Mesodermal cell (in vitro differentiated cells): ENCODE results near the gene PPP1R17. TPM values are rescaled to one million over a fixed set of nuclear protein-coding genes. Genes with fewer than 3 reads are reported as not detected.

ENCODE experiments used
- H3K27ac ChIP-seq: 2 replicates; pipeline ENCODE4 v1.7.0; 2013; ENCODE audit warnings: mild to moderate bottlenecking, low read depth, low read length, moderate library complexity; ENCODE audit not compliant: severe bottlenecking
- H3K36me3 ChIP-seq: 2 replicates; pipeline ENCODE4 v1.7.1; 2013; ENCODE audit warnings: mild to moderate bottlenecking, low read length, moderate library complexity; ENCODE audit not compliant: control insufficient read depth, insufficient read depth
- H3K4me1 ChIP-seq: one replicate; pipeline ENCODE4 v1.7.1; 2013; ENCODE audit warnings: mild to moderate bottlenecking, low read length; ENCODE audit not compliant: insufficient read depth, control insufficient read depth, poor library complexity, severe bottlenecking
- H3K4me3 ChIP-seq: 2 replicates; pipeline ENCODE4 v1.7.0; 2013; ENCODE audit warnings: low read length, control low read depth, mild to moderate bottlenecking; ENCODE audit not compliant: insufficient read depth, poor library complexity, severe bottlenecking; ENCODE audit errors: extremely low read depth
- H3K9me3 ChIP-seq: 2 replicates; pipeline ENCODE4 v1.7.1; 2013; ENCODE audit warnings: mild to moderate bottlenecking, low read length, moderate library complexity; ENCODE audit not compliant: control insufficient read depth
- WGBS, 2 experiments: methylation state at CpG; one replicate each; pipeline ENCODE4 v1.1.5; 2013; ENCODE audit warnings: missing lambda C conversion rate in 2 of 2; ENCODE audit not compliant: insufficient coverage in 2 of 2; 5-methylcytosine and 5-hydroxymethylcytosine counted together
- polyA plus RNA-seq, 2 experiments: library from polyadenylated mRNA; stranded (reverse); fragments of 50-300 nt; gene quantifications; one replicate each; pipeline ENCODE4 v1.2.3, GENCODE V29; 2013

Gene PPP1R17
- 0.77 TPM for polyA plus RNA-seq (2013, experiment 1 of 2)
- polyA plus RNA-seq (2013, experiment 2 of 2): 0.51 TPM

DNA sequence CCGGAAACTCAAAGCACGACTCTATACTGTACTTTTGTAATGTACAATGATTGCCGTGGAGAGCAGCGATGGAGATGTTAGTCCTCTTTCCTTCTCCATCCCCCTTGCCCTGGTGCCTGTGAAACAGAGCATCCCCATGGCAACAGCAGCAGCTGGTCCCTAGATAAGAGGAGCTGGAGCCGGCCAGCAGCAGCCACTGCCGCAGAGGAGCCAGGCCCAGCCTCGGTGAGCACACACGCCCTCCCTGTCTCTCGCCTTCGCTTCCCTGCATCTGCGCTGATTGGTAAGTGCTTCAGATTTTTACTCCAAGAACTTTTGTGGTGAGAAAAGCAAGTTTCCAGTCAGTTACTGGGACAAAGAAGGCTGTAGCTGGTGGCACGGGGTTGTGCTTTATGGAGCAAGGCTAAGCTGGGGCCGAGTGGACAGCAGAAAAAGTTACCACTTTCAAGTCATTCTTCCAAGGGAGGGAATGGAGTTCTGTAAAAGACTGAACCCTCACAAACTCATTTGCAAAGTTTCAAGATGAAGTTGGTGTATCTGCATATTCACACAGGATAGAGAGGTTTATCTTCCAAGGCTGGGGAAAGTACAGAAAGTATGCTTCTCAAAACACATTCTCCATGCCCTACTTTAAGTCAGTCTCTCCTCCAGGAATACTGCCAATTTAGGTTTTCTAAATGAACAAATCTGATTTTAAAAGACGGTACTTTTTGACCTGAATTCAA is at the start of gene PPP1R17:
Gene PPP1R17 (plus strand): TSS at position 192 of the 725 bp plus-strand sequence. CDS start 5,227 bp downstream, outside the sequence.
- no peak within 1 kb of the TSS for H3K27ac ChIP-seq
- no peak within 1 kb of the TSS for H3K4me3 ChIP-seq
- no peaks in the 10 kb centered on the region for H3K4me1 ChIP-seq
- no peaks in the 10 kb centered on the region for H3K36me3 ChIP-seq
- no peaks in the 10 kb centered on the region for H3K9me3 ChIP-seq
- WGBS, 2 experiments: 52 to 57% methylated on average over 8 to 11 of the region's 14 CpGs

DNA sequence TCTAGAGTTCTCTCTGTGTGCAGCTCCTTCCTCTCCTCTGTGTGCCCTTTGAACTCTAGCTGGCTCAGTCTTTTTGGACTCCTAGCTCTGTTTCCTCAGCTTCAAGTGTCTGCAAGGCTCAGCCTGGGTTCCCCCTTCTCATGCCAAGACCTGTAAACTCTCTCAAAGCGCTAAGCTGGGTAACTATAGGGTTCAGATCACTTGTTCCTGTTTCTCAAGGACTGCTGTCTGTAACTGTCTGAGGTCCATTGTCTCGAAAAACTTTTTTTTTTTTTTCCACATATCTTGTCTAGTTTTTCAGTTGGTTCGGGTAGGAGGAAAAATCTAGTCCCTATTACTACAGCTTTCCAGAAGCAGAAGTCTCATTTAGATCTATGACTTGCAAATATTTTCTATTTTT is 46.6 kb upstream of the PPP1R17 start:
- no peak overlapping the region for H3K4me3 ChIP-seq
- no peak overlapping the region for H3K27ac ChIP-seq
- no peaks in the 10 kb centered on the region for H3K36me3 ChIP-seq
- no peaks in the 10 kb centered on the region for H3K4me1 ChIP-seq
- H3K9me3 ChIP-seq: no peaks in the 10 kb centered on the region
- 93% methylated on average over 3 of the region's 3 CpGs; no CpG with 5 or more reads in 1 of the 2 experiments for WGBS, 2 experiments

DNA sequence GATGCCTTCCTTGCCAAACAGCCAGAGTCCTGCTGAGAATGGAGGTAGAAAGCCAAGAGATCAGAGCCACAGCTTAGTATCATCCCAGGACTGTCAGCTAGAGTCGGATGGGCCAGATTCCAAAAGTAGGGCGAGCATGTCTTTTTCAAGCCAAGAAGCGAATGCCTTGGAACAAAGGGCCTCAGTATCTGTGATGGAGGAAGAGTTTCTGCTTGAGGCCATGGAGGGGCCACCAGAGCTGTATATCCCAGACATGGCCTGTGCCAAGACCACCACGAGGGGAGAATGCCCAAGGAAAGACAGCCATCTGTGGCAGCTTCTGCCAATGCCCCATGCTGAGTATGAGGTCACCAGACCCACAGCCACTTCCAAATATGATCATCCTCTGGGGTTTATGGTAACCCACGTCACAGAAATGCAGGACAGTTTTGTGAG is 44.3 kb upstream of the PPP1R17 start:
- Histone ChIP-seq H3K4me1 (no peaks in the 10 kb centered on the region), H3K9me3 (no peaks in the 10 kb centered on the region), H3K27ac (no peak overlapping the region), H3K36me3 (no peaks in the 10 kb centered on the region), H3K4me3 (no peak overlapping the region)
- WGBS, 2 experiments: 47 to 60% methylated on average over 3 of the region's 5 CpGs

DNA sequence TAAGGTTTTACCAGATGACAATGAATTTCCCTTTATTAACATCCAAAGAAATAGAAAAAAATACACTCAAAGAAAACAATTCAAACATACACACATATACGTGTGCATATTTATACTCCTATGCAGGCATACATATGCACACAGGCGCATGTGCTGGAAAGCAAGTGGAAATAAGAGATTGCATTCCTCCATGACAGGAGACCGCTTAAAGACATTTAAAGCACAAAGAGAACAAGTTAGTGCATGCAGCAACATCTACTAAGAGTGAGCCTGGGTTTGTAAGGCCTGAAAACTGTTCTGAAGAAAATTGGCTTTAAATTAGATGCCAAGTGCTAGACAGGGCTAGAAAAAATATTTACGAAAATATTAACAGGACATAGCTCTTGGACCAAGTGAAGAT is 40.1 kb upstream of the PPP1R17 start:
- no peaks in the 10 kb centered on the region for H3K9me3 ChIP-seq
- H3K36me3 ChIP-seq: no peaks in the 10 kb centered on the region
- no peak overlapping the region for H3K4me3 ChIP-seq
- WGBS, 2 experiments: 91 to 97% methylated on average over 3 to 4 of the region's 4 CpGs
- no peak overlapping the region for H3K27ac ChIP-seq
- H3K4me1 ChIP-seq: no peaks in the 10 kb centered on the region

DNA sequence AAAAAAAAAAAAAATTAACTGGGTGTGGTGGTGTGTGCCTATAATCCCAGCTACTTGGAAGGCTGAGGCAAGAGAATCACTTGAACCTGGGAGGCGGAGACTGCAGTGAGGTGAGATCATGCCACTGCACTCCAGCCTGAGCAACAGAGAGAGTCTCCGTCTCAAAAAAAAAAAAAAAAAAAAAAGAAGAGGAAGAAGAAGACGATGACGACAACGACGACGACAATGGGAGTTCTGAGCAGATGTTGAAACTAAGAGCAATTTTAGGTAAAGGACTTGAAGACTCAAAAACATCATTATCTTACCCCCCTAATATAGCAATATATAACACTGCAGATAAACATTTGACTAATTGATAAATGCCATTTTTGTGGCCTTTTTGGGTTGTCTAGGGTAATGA is 39.5 kb upstream of the PPP1R17 start:
- Histone ChIP-seq H3K4me1 (no peaks in the 10 kb centered on the region), H3K9me3 (no peaks in the 10 kb centered on the region), H3K27ac (no peak overlapping the region), H3K36me3 (no peaks in the 10 kb centered on the region), H3K4me3 (no peak overlapping the region)
- WGBS, 2 experiments: no CpG with 5 or more reads among the region's 7 CpGs

DNA sequence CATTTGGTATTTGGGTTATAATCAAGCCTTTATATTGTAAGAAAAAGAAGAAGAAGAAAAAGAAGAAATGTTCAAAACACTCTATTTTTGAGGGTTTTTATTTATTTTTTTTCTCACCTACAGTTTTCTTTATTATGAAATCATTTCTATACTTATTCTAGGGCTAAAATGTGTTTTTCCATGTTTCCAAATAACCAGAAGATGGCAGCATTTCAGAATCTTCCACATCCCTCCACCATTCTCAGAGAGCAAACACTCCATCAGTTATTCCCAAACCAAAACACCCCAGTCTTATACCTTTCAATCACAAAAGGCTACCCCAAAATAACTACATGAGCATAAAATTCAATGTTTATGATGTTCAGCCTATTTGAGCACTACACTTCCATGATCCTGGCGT is 38.7 kb upstream of the PPP1R17 start:
- H3K4me3 ChIP-seq: no peak overlapping the region
- 89% methylated on average over 1 of the region's 1 CpG; no CpG with 5 or more reads in 1 of the 2 experiments for WGBS, 2 experiments
- H3K9me3 ChIP-seq: no peaks in the 10 kb centered on the region
- no peak overlapping the region for H3K27ac ChIP-seq
- no peaks in the 10 kb centered on the region for H3K4me1 ChIP-seq
- H3K36me3 ChIP-seq: no peaks in the 10 kb centered on the region

DNA sequence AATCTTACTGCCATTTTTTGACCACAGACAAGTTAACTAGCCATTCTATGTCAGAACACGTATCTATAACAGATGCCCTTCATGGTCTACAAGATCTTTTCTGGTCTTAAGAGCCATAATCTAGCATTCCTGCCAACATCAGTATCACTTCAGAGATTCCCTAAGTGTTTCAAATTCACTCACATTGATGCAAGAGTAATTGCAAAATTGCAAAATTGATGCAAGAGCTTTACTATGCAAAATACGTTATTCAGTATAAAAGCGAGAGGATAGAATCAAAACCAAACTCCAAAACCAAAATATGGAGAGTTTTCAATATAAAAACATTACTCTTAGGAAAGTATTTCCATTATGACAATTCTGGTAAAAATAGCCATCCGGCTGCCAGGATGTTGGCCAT is 38.1 kb upstream of the PPP1R17 start:
- Histone ChIP-seq H3K36me3 (no peaks in the 10 kb centered on the region), H3K4me1 (no peaks in the 10 kb centered on the region), H3K4me3 (no peak overlapping the region), H3K9me3 (no peaks in the 10 kb centered on the region), H3K27ac (no peak overlapping the region)
- 100% methylated on average over 1 of the region's 4 CpGs for WGBS, 2 experiments

DNA sequence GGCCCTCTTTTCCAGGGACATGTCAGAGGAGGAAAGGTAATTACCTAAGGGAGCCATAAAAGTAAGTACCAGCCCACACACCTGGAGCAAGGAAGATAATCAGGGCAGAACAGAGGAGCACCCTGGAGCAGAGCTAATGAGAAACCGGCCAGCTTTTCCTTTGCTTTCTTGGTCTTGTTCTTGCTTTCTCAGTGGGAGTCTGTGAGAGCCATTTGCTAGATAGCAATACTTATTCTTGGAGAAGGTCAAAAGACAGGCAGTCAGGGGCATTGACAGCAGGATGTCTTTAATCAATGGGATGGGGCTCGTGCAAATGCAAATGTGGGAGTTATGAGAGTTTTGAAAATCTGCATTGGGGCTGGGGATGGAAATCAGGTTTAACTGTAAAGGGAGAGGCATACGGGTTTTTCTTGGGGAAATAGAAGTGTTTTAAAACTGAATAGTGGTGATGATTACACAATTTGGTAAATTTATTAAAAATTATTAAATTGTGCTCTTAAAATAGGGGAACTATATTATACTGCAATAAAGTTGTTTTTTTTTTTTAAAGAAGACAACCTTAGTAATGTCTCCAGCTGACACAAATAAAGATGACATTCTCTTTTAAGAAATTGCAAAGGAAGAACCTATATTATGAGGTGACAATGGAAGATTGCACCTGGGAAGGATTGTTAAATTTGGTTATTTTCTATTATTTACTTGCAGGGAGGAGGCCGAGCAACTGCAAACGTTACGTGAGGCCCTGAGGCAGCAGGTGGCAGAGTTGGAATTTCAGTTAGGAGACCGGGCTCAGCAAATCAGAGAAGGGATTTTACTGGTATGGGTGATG is 35.6 kb upstream of the PPP1R17 start:
- H3K9me3 ChIP-seq: no peaks in the 10 kb centered on the region
- H3K4me1 ChIP-seq: no peaks in the 10 kb centered on the region
- no peak overlapping the region for H3K27ac ChIP-seq
- H3K4me3 ChIP-seq: no peak overlapping the region
- no peaks in the 10 kb centered on the region for H3K36me3 ChIP-seq
- 27 to 30% methylated on average over 4 to 6 of the region's 7 CpGs for WGBS, 2 experiments

DNA sequence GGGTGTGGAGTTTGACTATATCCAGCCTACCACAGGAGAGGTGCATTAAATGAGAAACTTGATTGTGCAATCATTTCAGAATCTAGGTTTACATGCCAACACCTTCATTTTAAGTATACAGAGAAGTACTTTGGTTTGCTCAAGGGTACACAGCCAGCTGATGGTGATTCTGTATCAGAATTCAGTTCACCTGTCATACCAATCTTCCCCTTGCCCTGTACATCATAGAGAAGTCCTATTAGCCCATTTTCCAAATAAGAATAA is 35.0 kb upstream of the PPP1R17 start:
- Histone ChIP-seq H3K27ac (no peak overlapping the region), H3K4me1 (no peaks in the 10 kb centered on the region), H3K4me3 (no peak overlapping the region), H3K9me3 (no peaks in the 10 kb centered on the region), H3K36me3 (no peaks in the 10 kb centered on the region)

DNA sequence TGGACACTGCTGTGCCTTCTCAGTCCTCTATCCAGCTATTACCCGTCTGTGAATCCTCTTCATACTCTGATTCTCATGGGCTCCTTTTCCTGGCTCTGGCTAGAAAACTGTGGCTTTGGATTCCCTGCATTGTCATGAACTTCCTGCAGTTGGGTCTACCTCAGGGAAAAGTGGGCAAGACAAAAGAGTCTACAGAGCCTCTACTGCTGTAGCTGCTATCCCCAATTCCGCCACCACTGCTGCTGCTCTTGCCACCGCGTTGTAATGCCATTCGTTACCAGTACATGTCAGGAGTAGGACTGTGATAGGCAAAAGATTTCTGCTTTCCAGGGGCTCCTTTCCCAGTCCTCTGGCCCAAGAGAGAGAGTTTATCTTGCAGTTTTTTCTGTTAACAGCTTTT is 23.9 kb upstream of the PPP1R17 start:
- H3K27ac ChIP-seq: no peak overlapping the region
- H3K4me1 ChIP-seq: no peaks in the 10 kb centered on the region
- WGBS, 2 experiments: 71 to 73% methylated on average over 5 of the region's 5 CpGs
- H3K9me3 ChIP-seq: no peaks in the 10 kb centered on the region
- no peak overlapping the region for H3K4me3 ChIP-seq
- no peaks in the 10 kb centered on the region for H3K36me3 ChIP-seq

DNA sequence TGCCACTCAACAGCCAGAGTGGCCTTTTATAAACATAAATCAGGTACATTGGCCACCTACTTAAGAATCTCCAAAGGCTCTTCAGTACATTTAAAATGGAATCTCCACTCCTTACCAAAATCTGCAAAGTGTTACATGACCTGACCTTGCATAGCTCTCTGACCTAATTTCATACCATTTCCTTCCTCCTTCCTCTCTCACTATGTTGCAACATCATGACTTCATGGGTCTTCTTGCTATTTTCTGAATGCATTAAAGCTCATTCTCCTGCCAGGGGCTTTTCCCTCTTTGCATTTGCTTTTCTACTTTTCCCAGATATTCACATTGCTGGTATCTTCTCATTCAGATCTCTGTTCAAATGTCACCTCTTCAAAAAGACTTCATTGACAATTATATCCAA is 22.1 kb upstream of the PPP1R17 start:
- H3K4me1 ChIP-seq: no peaks in the 10 kb centered on the region
- H3K4me3 ChIP-seq: no peak overlapping the region
- H3K36me3 ChIP-seq: no peaks in the 10 kb centered on the region
- H3K27ac ChIP-seq: no peak overlapping the region
- H3K9me3 ChIP-seq: no peaks in the 10 kb centered on the region
